Upper lobe of left lung (tissue), 6 donors: ENCODE data around the gene THRSP. TPM values are rescaled to one million over a fixed set of nuclear protein-coding genes. Genes with fewer than 3 reads are reported as not detected.
"Not testable (repeated sequence)": the region's sequence is repeated elsewhere in the genome, so short reads cannot be mapped to it uniquely, and the experiment has no call there.

Experiments
- ATAC-seq, 2 donors: fragments of 200-7000 bp; cut with Tn5 transposase; one replicate each; pipeline ENCODE4 v1.9.1; 2022; ENCODE audit warnings: mild to moderate bottlenecking in 2 of 2, moderate library complexity in 2 of 2; ENCODE audit not compliant: low FRiP score in 2 of 2
- DNase-seq, 2 donors: peaks; one replicate each; pipeline ENCODE4 v3.0.0-alpha.2; 2019 to 2020
- H3K27ac ChIP-seq, 4 donors: fragments of 200-600 bp; sonication (generic); one replicate each; pipeline ENCODE4 v1.5.1; 2016 to 2019
- H3K27me3 ChIP-seq, 4 donors: fragments of 200-600 bp; sonication (generic); one replicate each; pipeline ENCODE4 v1.5.1; 2017 to 2019
- H3K36me3 ChIP-seq, 4 donors: fragments of 200-600 bp; sonication (generic); one replicate each; pipeline ENCODE4 v1.5.1; 2016 to 2019
- H3K4me1 ChIP-seq, 4 donors: fragments of 200-600 bp; sonication (generic); one replicate each; pipeline ENCODE4 v1.5.1; 2018 to 2019
- H3K4me3 ChIP-seq, 4 donors: fragments of 200-600 bp; sonication (generic); one replicate each; pipeline ENCODE4 v1.5.1; 2017 to 2019; ENCODE audit warnings: mild to moderate bottlenecking in 2 of 4, moderate library complexity in 1 of 4
- H3K9me3 ChIP-seq, 4 donors: fragments of 200-600 bp; sonication (generic); one replicate each; pipeline ENCODE4 v1.5.1; 2018 to 2019
- CTCF ChIP-seq, 6 experiments: fragments of 450-650 bp in 4 of 6; fragments of 200-600 bp in 2 of 6; sonication (generic) in 2 of 6; IDR thresholded peaks; one replicate each; pipeline ENCODE4 v1.5.1; 2016 to 2019; ENCODE audit warnings: antibody characterized with exemption in 6 of 6
- EP300 ChIP-seq, 4 donors: sonication (generic); formaldehyde crosslinking; IDR thresholded peaks; one replicate each; pipeline ENCODE4 v1.5.1; 2017; ENCODE audit warnings: antibody characterized with exemption in 4 of 4, control low read depth in 2 of 4
- POLR2A ChIP-seq, 4 donors: fragments of 450-650 bp; IDR thresholded peaks; one replicate each; pipeline ENCODE4 v1.5.1; 2016 to 2017; ENCODE audit warnings: antibody characterized with exemption in 4 of 4, mild to moderate bottlenecking in 2 of 4
- POLR2AphosphoS5 ChIP-seq, 2 donors: sonication (generic); formaldehyde crosslinking; IDR thresholded peaks; one replicate each; pipeline ENCODE4 v1.5.1; 2017; ENCODE audit warnings: antibody characterized with exemption in 2 of 2
- WGBS, 2 donors: methylation state at CpG; one replicate each; pipeline ENCODE4 v1.1.5; 2017 to 2018; 5-methylcytosine and 5-hydroxymethylcytosine counted together
- total RNA-seq, 6 donors: library from RNA; depleted of rRNA in 4 of 6; stranded (reverse); fragments of >200 nt in 4 of 6; gene quantifications; one replicate each; pipeline versions ENCODE4 v1.1.0 to v1.2.1, GENCODE V29; 2016 to 2021
- donor health status: DM: no; HTN: no; CAD: no; lungs with moderate emphysema.
- donor health status: DM: no; HTN: yes; CAD: no; lungs with severe emphysema.

Gene THRSP
- total RNA-seq, 6 donors from 2014 or later: 0.17 TPM; not detected in 5

GRCh38 chr11:78038697-78039313 lies 24.9 kb upstream of the THRSP start:
- no peak for ATAC-seq
- Histone ChIP-seq H3K27me3 (no peaks in the 10 kb centered on the region), H3K4me3 (no peak overlapping the region), H3K36me3 (no peaks in the 10 kb centered on the region), H3K4me1 (peaks cover 8 to 43% (median 14%) of the 10 kb centered on the region in 4 donors), H3K27ac (peak overlapping the region in 2 of 4 donors; percentile 10 to 56), H3K9me3 (no peaks in the 10 kb centered on the region)
- no peak for TF ChIP-seq CTCF (IDR thresholded peaks at IDR 0.05)
- TF ChIP-seq POLR2AphosphoS5 (IDR thresholded peaks at IDR 0.05): no peak
- no peak for TF ChIP-seq POLR2A (IDR thresholded peaks at IDR 0.05)
- no peak for TF ChIP-seq EP300 (IDR thresholded peaks at IDR 0.05)
- DNase-seq: no peak
- WGBS, 2 donors: 73 to 78% methylated on average over 8 of the region's 8 CpGs

GRCh38 chr11:78039391-78039918 lies 24.2 kb upstream of the THRSP start:
- ATAC-seq: no peak
- 73 to 81% methylated on average over 4 of the region's 4 CpGs for WGBS, 2 donors
- DNase-seq: no peak
- no peaks in the 10 kb centered on the region for H3K9me3 ChIP-seq
- H3K27me3 ChIP-seq: no peaks in the 10 kb centered on the region
- peaks cover 8 to 50% (median 14%) of the 10 kb centered on the region in 4 donors for H3K4me1 ChIP-seq
- no peaks in the 10 kb centered on the region for H3K36me3 ChIP-seq
- TF ChIP-seq CTCF (IDR thresholded peaks at IDR 0.05) (no peak), POLR2AphosphoS5 (IDR thresholded peaks at IDR 0.05) (no peak), POLR2A (IDR thresholded peaks at IDR 0.05) (no peak), EP300 (IDR thresholded peaks at IDR 0.05) (no peak)
- H3K4me3 ChIP-seq: peak overlapping the region in 1 of 4 donors; percentile 21
- H3K27ac ChIP-seq: peak overlapping the region; percentile 46 to 73 (median 64)

GRCh38 chr11:78039919-78040671 lies 23.6 kb upstream of the THRSP start:
- WGBS, 2 donors: 21 to 24% methylated on average over 7 of the region's 7 CpGs
- DNase-seq (peak; percentile 71 to 83), ATAC-seq (peak in 1 of 2 donors; percentile 55)
- peak overlapping the region in 2 of 4 donors; percentile 11 to 21 for H3K4me3 ChIP-seq
- no peak for TF ChIP-seq POLR2A (IDR thresholded peaks at IDR 0.05)
- TF ChIP-seq CTCF (IDR thresholded peaks at IDR 0.05): no peak
- peak in 1 of 2 donors; percentile 18 for TF ChIP-seq POLR2AphosphoS5 (IDR thresholded peaks at IDR 0.05)
- H3K4me1 ChIP-seq: peaks cover 12 to 54% (median 16%) of the 10 kb centered on the region in 4 donors
- no peaks in the 10 kb centered on the region for H3K9me3 ChIP-seq
- peak overlapping the region; percentile 44 to 73 (median 64) for H3K27ac ChIP-seq
- H3K36me3 ChIP-seq: no peaks in the 10 kb centered on the region
- H3K27me3 ChIP-seq: no peaks in the 10 kb centered on the region

- Histone ChIP-seq H3K4me1 (peaks cover 18 to 61% (median 24%) of the 10 kb centered on the region in 4 donors), H3K36me3 (no peaks in the 10 kb centered on the region), H3K27ac (peak overlapping the region in 3 of 4 donors; percentile 44 to 73 (median 69)), H3K27me3 (no peaks in the 10 kb centered on the region), H3K4me3 (no peak overlapping the region), H3K9me3 (no peaks in the 10 kb centered on the region)
- 91 to 95% methylated on average over 15 of the region's 15 CpGs for WGBS, 2 donors
- no peak for TF ChIP-seq POLR2AphosphoS5 (IDR thresholded peaks at IDR 0.05)
- TF ChIP-seq POLR2A (IDR thresholded peaks at IDR 0.05): no peak
- TF ChIP-seq EP300 (IDR thresholded peaks at IDR 0.05): no peak
- no peak for TF ChIP-seq CTCF (IDR thresholded peaks at IDR 0.05)
- ATAC-seq (no peak), DNase-seq (no peak)
Observed at GRCh38 chr11:78040691-78041379, 22.8 kb upstream of the THRSP start.

GRCh38 chr11:78041380-78041719 lies 22.3 kb upstream of the THRSP start:
- H3K27ac ChIP-seq: peak overlapping the region in 1 of 4 donors; percentile 44
- H3K4me3 ChIP-seq, H3K36me3 ChIP-seq, ATAC-seq, H3K9me3 ChIP-seq, H3K27me3 ChIP-seq, DNase-seq: not testable (repeated sequence)
- 97% methylated on average over 8 of the region's 8 CpGs for WGBS, 2 donors
- peaks cover 21 to 61% (median 27%) of the 10 kb centered on the region in 4 donors for H3K4me1 ChIP-seq
